ENCODE results near the gene TMCO5A.

Gene TMCO5A

GRCh38 chr15:37973856-37974255 lies 39.4 kb downstream of the TMCO5A start:
- DNase-seq (ENCODE audit: low spot score), result no peak

- no peak for DNase-seq (ENCODE audit: low spot score)
These were observed 43.8 kb downstream of the TMCO5A start for GRCh38 chr15:37978231-37978630.

- DNase-seq (ENCODE audit: low spot score), result no peak
These were observed 45.4 kb downstream of the TMCO5A start for GRCh38 chr15:37979671-37980409.

GRCh38 chr15:37981201-37981600 lies 46.8 kb downstream of the TMCO5A start:
- DNase-seq (ENCODE audit: low spot score), result no peak

GRCh38 chr15:37981775-37982174 lies 47.3 kb downstream of the TMCO5A start:
- DNase-seq (ENCODE audit: low spot score), result no peak

GRCh38 chr15:37984368-37984767 lies 49.9 kb downstream of the TMCO5A start:
- no peak for DNase-seq (ENCODE audit: low spot score)

- DNase-seq (ENCODE audit: low spot score), result no peak
These were observed 61.3 kb downstream of the TMCO5A start for GRCh38 chr15:37995461-37996347.

Measured in HuH-7 (cell line).